Stimulated activated CD4-positive, alpha-beta T cell treated with anti-CD3 and anti-CD28 coated beads, TNF-alpha, amount 100 ng/mL, for 4 hours (primary cell): ENCODE measurements around the gene BTBD10.

Source experiments
- DNase-seq, 3 experiments: peaks; one replicate each; pipeline ENCODE4 v3.0.0-alpha.2; 2020; ENCODE audit warnings: low read depth in 3 of 3

The BTBD10 gene

DNA sequence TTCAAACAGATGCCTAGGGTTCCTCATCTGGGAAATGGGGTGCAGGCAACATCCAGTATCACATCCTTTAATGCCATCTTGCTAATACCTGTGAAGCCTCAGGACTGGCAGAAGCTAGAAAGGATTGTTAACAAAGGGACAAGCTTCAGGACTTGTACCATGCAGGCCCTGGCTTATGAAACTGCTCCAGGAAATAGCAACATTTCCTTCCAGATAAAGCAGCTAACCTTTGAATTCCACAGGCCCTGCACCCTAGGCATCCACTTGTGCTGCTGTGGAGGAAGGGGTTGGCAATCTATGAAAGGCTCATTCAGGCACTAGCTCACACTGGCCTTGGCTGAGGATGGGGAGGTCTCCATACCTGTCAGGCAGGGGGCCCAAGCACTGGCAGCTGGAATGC lies 87.2 kb downstream of the BTBD10 start:
- no peak for DNase-seq

DNA sequence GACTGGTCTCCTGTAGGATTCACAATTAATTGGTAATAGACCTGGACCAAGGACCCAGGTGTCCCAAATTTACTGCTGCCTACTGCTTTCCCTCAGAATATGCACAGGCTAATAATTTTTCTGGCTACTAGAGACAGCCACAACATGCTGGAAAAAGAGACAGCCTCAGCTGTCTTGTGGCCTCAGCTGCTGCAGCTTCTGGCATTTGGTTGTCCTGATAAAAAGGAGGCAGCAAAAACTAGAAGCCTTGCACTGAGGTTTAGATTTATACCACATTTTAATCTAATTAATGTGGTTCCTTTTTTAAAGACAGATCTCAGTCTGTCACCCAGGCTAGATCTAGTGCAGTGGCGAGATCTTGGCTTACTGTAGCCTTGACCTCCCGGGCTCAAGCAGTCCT lies 89.8 kb downstream of the BTBD10 start:
- no peak for DNase-seq

DNA sequence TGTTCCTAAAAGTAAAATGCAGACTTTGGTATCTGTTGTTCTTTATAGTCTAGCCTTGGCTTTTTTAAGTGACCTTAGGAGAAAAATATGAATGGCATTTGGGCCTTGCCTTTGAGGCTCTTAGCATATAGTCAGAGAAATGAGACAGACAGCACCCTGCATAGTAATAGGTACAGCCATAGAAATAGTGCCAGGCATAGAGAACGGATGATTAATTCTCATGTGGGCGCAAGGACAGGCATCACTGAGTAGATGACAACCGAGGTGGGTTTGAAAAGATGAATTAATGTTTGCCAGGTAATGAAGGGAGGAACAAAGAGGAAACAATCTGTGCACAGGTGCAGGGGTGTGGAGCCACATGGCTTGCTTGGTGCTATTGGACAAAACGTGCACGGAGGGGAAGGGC lies 95.0 kb downstream of the BTBD10 start:
- DNase-seq: no peak

DNA sequence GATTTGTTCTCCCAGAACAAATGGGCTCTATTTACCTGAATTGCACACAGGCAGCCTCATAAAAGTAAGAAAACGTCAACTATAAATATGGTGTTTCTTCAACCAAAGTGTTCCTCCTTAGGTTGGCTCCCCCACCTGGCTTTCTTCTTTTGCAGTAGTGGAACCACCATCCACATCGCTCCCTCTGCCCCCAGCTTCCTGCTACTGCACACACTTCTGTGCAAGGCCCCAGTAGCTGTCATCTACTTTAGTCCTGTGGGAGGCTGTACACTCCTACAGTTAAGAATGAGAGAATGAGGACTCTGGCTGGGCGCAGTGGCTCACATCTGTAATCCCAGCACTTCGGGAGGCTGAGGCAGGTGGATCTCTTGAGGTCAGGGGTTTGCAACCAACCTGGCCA lies 95.9 kb downstream of the BTBD10 start:
- DNase-seq: no peak

DNA sequence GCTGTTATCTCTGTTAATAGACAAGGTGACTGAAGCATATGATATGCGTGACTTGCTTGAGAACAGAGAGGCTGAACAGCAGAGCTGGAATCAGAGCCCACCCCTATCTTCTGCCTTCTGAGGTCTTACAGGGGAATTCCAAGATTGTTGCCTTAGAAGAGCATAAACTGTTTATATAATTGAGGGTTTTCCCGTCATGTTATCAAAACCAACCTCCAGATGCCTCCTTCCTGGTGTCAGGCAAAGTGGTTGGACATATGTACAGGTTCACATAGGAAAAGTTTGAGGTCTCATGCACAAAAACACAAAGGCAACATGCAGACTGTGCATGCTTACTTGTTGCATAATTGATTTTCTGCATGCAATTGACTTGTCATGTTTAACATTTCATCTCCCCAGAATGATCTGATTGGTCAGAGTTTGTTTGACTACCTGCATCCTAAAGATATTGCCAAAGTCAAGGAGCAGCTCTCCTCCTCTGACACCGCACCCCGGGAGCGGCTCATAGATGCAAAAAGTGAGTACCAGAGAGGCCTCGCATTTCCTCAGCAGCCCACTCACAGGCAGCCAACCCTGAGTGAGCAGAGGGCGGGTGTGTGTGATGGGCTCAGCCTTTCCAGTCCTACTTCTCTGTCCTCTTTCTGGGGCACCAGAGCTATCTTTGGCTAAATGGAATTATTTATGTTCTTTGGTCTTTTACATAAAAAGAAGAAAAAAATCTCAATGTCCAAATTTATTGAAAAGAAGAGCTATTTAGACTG lies 96.6 kb downstream of the BTBD10 start:
- DNase-seq: no peak

DNA sequence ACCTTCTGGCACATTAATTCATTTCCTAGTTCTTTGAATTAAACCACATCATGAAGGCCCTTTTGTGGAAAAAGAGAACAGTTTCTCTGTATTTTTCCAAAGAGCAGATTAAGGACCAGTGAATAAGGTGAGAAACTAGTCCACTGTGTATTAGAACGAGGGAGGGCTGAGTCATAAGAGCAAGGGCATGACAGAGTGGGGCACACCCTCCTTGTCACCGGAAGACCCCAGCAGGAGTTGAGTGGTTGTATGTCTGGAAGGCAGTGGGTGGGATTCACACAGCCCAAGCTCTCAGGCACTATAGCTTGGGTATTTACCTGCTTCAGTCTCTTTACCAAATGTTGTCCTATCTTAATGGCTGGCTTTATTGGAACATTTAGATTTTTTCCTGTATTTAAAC lies 98.6 kb downstream of the BTBD10 start:
- no peak for DNase-seq

DNA sequence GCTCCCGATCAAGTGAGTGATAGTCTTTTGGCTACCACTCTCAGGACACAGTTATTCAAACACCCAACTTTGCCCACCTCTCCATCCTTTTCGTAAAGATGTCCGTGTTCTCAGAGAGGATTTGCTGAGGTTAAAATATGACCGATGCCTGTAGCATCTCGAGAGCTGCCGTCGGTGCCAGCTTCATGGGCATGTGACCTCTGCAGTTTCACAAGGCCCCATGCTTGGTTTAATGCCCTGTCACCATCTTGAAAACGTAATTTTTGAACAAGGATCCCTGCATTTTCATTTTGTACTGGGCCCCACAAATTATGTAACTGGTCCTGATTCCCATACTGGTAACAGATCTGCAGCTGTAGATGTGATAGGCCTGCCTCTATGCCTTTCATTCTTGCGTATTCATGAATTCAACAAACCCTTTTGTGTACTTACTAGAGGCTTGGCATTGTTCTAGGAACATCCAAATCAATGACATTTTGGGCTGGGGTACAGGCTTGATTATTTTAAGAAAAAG lies 100.4 kb downstream of the BTBD10 start:
- DNase-seq: no peak

DNA sequence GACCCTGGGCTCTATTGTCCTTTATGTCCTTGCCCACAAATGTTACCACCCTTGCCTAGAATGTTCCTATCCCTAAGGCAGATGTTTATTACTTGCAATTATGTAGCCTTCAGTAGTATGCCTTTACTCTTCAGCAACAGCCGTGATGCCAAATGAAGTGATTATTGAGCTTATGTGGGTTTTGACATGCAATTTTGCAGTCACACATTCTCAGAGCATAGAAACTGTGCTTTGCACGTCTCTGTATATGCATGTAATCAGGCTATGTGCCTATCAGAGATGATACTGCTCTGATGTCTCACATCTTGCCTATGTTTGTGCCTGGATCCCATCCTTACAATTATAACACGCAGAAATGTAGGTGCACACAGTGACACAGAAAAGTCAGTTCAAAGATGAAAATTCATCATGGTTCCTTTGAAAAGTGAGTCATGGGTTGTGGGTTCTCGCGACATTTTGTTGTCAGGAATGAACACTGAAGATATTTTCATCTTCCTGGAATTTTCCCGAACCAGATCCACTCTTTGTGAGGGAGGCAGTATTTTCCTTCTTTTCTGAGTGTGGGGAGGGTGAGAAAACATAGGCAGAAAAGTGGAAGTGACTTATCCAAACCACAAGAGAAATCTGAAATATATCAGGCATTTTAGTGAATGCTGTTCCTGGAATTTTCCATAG lies 104.3 kb downstream of the BTBD10 start:
- DNase-seq: no peak

DNA sequence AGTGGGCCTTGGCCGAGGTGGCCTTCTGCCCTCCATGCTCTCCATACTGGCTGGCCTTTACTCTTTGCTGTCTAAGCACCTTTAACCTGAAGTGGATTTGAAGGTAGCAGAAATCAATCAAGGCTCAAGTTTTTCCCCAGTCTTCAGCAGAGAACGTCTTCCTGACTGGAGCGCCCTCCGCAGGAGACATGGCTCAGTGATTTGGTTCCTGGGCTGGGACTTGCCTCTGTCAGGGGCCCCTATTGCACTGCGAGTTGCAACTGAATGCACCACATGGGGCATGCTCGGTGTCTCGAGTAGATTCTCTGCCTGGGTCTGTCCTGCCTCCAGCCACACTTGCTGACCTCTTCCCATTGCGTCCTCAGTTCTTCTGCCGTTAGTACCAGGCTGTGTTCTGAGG lies 105.8 kb downstream of the BTBD10 start:
- DNase-seq: no peak

DNA sequence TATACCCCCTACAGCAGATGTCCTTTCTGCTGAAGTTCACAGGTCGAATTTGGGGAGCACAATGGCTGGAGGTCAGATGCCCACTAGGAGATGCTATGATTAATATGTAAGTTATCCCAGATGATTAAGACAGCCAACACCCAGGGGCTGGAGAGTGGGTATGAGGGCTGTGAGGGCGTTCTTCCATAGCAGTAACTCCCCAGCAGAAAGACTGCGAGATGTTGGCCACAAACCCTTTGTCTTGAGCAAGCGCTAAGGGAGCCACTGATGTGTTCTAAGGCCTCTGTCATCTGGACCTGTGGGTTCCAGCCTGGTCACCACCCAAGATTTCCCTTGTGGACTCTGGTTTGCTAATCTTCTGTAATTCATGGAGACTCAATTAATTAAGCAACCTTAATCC lies 107.8 kb downstream of the BTBD10 start:
- no peak for DNase-seq

DNA sequence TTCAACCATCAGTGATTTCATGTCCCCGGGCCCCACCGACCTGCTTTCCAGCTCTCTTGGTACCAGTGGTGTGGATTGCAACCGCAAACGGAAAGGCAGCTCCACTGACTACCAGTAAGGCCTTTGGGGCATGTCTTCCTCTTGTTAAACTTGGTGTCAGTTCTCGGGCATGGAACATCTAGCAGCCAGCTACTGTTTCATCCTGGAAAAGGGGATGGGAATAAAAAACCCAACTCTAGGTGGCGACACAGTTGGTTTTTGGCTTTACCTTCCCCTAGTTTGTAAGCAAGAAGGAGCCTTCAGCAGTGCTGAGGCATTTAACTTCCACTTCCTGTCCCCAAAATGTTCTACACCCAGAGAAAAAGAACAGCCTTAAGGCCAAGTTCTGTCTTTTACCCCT lies 108.7 kb downstream of the BTBD10 start:
- no peak for DNase-seq

DNA sequence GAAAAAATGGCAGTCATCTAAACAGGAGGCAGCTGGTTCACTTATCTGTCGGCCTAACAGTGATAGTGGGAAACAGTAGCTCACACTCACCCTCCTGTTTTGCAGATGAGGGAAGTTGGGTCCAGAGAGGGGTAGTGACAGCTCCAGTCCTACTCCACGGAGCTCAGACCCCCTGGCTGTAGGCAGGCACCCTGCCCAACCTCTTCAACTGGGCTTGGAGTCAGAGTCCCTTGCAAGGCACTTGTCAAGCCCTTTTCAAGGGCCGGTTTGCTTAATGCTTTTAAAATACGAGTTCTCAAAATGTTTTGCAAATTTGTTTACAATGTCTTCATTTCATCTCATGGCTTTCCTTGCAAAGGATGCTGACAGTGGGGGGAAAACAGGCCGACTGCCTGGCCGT lies 110.3 kb downstream of the BTBD10 start:
- DNase-seq: no peak

DNA sequence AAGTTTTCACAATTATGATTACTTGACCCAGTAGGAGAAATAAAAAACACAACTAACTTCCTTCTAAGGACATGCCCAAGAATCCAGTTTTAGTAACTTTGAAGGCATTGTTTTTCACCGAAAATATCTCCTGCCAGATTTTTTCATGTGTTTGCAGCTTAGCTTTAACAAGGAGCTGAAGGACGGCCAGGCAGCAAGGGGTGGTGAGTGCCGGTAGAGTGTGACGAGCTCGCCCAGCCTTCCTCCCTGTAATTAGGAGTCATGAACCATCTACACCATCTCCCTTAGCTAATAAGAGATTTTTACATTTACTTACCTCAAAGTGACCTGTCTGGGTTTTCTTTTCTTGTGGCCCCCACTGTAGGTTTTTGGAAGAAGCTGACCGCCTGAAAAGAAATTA lies 113.4 kb downstream of the BTBD10 start:
- no peak for DNase-seq

DNA sequence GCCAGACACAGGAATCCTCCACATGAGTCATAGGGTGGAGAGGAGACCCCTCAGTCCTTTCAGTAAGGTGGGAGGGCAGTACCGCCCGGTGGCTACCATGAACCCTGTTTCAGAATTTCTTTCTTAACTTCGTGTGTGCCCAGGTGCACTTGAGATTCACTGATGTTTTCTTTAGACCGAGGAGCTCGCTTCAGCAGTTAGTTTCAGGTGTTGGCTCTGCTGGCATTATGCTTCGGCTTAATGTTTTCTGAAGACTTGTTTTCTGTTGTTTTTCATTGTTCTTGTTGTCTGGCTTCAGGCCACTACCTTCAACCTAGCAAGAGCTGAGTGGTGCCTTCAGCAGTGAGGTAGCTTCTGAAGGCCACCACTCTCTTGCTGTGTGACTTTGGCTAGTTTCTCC lies 114.0 kb downstream of the BTBD10 start:
- no peak for DNase-seq

DNA sequence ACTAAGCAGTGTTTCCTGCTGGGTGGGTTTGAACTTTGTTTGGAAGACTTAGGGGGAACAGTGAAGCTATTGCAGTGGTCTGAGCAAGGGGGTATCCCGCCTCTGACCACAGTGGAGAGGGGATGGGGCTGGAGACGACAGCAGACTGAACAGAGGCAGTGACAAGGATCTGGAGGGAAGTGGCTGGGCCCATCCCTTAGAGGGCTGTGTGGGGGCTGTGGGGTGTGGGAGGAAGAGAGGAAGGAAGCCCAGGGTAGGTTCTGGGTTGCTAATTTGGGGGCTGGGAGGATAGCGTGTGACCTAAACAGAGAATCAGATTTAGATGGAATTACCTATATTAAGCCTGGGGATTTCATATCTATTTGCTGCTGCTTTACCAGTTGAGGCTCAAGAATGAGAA lies 114.7 kb downstream of the BTBD10 start:
- DNase-seq: no peak

DNA sequence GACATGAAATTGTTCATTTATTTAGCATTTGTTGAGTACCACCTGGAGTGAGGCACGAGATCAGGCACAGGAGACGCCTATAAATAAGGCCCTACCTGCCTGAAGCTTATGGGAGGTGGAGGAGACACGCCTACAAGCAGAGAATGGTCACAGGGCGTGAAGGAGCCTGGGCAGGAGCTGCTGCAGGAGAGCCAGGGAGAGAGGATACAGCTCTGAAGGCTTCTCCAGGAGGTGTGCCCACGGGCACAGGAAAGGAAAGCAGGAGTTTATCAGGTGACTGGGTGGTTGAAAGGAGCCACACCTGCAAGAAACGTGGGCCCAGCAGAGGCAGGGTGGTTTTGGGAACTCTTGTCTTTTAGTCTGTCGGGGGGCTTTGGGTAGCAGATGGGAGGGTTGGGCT lies 115.1 kb downstream of the BTBD10 start:
- DNase-seq: no peak

DNA sequence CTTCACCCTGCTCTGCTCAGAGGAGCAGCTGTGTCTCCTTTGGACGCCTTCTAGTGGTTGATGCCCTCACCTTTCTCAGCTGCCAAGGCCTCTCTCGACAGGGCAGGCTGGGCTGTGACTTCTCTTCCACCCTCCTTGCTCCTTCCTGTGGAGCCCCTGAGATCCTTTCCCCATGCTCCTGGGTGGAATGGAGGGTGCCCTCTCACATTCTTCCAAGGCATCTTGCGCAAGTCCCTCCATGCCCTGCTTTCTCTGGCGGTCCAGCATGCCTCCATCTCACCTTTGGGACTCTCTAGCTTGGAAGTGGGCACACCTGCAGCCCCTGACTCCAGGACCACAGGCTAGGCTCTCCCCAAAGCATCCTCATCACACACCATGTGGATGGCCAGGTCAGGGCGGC lies 116.6 kb downstream of the BTBD10 start:
- DNase-seq: no peak

DNA sequence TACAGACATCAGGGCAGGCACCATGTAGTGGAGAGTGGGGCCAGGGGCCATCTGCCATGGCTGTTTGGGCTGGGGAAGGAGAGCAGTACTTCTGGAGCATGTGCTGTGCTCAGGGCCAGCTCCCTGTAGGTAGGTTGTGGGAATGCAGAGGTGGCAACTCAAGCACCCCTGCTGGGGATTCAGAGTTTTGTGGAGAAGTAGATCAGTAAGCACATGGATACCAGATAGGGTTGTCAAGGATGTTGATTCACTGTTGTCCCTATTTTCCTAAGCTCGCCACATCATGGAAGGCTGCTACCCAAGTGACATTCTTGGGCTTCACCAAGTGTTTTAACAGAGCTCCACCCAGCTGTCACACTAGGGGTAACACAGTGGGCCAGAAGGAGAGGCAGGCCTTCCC lies 118.2 kb downstream of the BTBD10 start:
- DNase-seq: no peak

DNA sequence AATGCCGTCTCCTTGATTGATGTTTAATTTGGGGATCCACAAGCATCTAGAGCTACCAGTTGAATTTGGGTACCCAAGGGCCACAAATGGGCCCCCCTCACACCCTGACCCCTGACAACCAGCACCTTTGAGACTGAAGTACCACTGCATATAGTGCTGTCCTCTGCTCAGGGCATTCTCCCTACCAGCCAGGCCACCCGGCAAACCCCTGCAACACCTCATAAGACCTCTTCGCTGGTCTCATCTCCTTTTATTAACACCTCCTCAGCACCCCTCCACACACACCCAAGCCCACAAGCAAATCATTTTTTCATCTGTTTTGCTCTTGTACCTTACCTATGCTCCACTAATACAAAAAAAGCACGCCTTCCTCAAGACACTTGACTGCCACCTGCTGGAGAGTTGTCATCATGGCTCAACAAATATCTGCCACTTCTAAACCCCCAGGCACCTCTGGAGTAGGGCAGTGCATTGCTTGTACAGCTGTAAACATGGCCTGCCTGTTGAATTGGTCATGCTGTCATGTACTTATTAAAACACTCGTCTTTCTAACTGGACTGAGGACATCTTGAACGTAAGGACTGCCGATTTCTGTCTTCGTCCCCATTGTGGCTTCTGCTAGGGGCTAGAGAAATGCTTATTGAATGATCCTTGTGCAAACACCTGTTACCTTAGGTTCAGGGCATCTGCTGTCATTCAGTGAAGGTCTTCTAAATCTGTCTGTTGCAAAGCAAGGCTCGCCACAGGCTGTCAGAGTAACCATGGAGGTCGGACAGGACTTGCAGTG lies 118.9 kb downstream of the BTBD10 start:
- peak; percentile 38 to 56 (median 38) for DNase-seq

DNA sequence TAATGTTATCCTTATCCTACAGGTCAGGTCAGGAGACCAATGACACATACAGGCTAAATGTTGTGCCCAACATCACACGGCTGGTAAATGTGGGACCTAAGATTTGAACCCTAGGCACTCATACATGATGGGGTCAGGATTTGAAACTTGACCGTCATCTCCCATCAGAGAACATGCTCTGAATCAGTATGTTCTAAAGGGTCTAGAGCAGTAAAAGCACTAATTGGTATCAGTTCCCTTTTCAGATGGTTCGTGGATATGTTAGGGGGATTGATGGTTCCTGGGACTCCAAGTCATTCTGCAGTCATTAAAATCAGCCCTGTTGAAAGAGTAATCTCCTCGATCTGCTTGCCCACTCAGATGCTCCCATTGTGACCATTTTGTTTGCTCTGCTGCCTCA lies 120.0 kb downstream of the BTBD10 start:
- DNase-seq: no peak

DNA sequence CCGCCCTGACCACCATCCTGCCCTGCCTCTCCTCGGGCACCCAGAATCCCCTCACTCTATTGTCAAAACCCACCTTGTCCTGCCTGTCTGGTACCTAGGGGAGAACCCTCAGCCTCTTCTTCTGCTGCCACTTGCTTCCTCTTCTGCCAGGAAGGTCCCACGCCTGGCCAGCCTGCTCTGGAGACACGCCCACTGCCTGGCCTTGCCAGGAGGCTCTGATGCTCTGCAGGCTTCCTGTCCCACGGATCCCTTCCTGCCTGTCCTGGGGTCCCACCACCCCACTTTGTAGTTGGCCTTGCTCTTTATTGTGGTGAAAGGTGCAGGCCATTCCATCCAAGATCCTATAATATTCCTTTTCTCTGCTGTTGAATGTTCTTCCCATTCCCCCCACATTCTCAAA lies 122.0 kb downstream of the BTBD10 start:
- DNase-seq: no peak
